ACC112 (cell line): ENCODE data around the gene LVRN.

Experiments used
- H2AFZ ChIP-seq: fragments of 200-600 bp; sonication (generic); one replicate; pipeline ENCODE4 v1.6.0; 2017; ENCODE audit warnings: antibody characterized with exemption, low read length; ENCODE audit not compliant: unreplicated experiment
- H3K27ac ChIP-seq: fragments of 200-600 bp; sonication (generic); 2 replicates; pipeline ENCODE4 v1.5.1; 2014; ENCODE audit warnings: low read depth, mild to moderate bottlenecking, antibody characterized with exemption, low read length, moderate library complexity
- H3K27me3 ChIP-seq: fragments of 200-600 bp; sonication (generic); 2 replicates; pipeline ENCODE4 v1.6.1; 2014; ENCODE audit warnings: mild to moderate bottlenecking, antibody characterized with exemption, low read length, moderate library complexity, mixed read lengths; ENCODE audit not compliant: insufficient read depth
- H3K36me3 ChIP-seq: fragments of 200-600 bp; sonication (generic); 2 replicates; pipeline ENCODE4 v1.6.1; 2016; ENCODE audit warnings: mild to moderate bottlenecking, antibody characterized with exemption, low read length, moderate library complexity, mixed read lengths; ENCODE audit not compliant: insufficient read depth
- H3K4me1 ChIP-seq: fragments of 200-600 bp; sonication (generic); one replicate; pipeline ENCODE4 v1.6.1; 2016; ENCODE audit warnings: low read length, mixed read lengths; ENCODE audit not compliant: insufficient read depth, unreplicated experiment, control insufficient read depth
- H3K4me3 ChIP-seq: fragments of 200-600 bp; sonication (generic); 2 replicates; pipeline ENCODE4 v1.5.1; 2014; ENCODE audit warnings: mild to moderate bottlenecking, low read depth, low read length
- H3K79me2 ChIP-seq: fragments of 200-600 bp; sonication (generic); one replicate; pipeline ENCODE4 v1.6.0; 2016; ENCODE audit warnings: low read length; ENCODE audit not compliant: control insufficient read depth, unreplicated experiment, insufficient read depth

Gene LVRN

DNA sequence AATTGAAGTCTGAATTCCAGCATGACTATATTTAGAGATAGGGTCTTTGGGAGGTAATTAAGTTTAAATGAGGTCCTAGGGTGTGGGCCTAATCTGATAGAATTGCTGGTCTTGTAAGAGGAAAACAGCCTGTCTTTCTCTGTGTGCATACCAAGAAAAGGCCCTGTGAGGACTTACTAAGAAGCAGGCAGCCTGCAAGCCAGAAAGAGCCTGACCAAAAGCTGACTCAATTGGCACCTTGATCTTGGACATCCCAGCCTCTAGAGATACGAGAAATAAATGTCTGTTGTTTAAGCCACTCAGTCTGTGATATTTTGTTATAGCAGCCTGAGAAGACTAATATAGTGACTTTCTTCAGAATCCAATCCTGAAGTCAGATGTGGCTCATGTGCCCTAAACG, 84.5 kb downstream of the LVRN start:
- H3K27ac ChIP-seq: no peak overlapping the region
- no peak overlapping the region for H3K4me3 ChIP-seq
- H3K4me1 ChIP-seq: no peaks in the 10 kb centered on the region
- no peak overlapping the region for H2AFZ ChIP-seq
- peaks cover 13% of the 10 kb centered on the region; the same call in 1 of the 2 replicates for H3K27me3 ChIP-seq
- no peaks in the 10 kb centered on the region for H3K79me2 ChIP-seq
- H3K36me3 ChIP-seq: no peaks in the 10 kb centered on the region

DNA sequence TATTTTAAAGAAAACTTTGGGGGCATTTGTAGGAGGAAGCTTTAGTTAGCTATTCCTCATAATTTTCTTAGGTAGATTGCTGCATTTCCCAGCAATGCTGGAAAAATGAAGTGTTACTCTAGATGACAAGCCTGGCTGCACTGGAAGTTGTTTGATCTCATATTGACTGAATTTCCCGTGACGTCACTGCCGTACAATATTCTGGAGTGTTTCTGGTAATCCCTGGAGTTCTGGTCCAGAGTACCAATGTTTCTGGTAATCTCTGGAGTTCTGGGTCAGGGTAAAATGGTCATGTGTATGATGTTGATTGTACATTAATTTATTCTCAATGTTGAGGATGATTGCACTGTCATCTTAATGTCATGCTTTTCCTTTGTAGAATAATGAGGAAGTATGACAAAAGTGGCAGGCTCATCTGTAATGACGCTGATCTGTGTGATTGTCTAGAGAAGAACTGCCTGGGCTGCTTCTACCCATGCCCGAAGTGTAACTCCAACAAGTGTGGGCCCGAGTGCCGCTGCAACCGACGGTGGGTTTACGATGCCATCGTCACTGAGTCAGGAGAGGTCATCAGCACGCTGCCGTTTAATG, 96.2 kb downstream of the LVRN start:
- Histone ChIP-seq H3K4me3 (no peak overlapping the region), H3K27me3 (no peaks in the 10 kb centered on the region), H3K36me3 (no peaks in the 10 kb centered on the region), H2AFZ (no peak overlapping the region), H3K79me2 (no peaks in the 10 kb centered on the region), H3K4me1 (no peaks in the 10 kb centered on the region), H3K27ac (no peak overlapping the region)

DNA sequence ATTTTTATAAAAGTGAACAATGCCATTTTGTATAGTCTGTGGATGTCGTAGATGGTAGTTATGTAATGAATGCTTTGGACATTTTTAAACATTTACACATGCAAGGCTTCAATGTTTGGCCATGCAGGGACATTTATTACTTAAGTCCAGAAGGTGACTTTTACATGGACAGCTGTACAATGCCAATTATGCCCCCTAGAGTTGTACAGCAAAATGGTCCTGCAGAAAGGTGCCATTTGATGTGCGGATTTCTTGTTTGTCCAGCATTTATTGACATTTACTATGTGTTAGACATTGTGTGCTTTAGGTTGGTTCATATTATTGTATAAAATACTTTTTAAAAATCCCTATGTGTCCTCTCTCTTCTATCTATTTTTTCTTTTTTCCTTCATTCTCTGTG, 100.1 kb downstream of the LVRN start:
- no peak overlapping the region for H2AFZ ChIP-seq
- no peaks in the 10 kb centered on the region for H3K27me3 ChIP-seq
- no peaks in the 10 kb centered on the region for H3K79me2 ChIP-seq
- no peaks in the 10 kb centered on the region for H3K36me3 ChIP-seq
- no peaks in the 10 kb centered on the region for H3K4me1 ChIP-seq
- no peak overlapping the region for H3K27ac ChIP-seq
- H3K4me3 ChIP-seq: no peak overlapping the region

DNA sequence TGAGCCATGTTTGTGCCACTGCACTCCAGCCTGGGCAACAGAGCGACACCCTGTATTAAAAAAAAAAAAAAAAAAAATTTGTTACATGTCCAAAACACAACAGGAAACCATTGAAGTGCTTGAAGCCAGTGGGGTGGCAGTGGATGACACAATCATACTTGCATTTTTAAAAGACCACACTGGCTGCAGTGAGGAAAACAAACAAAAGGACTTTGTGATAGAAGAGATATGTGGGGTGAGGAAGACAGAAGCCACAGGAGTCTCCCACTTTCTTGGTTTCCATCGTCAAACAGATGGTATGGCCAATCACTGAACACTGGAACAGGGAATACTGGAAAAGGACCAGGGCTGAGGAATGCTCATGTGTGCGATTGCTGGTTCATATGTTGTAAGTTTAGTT, 101.7 kb downstream of the LVRN start:
- Histone ChIP-seq H3K27me3 (no peaks in the 10 kb centered on the region), H3K79me2 (no peaks in the 10 kb centered on the region), H3K4me1 (no peaks in the 10 kb centered on the region), H2AFZ (no peak overlapping the region), H3K27ac (no peak overlapping the region), H3K4me3 (no peak overlapping the region), H3K36me3 (no peaks in the 10 kb centered on the region)

DNA sequence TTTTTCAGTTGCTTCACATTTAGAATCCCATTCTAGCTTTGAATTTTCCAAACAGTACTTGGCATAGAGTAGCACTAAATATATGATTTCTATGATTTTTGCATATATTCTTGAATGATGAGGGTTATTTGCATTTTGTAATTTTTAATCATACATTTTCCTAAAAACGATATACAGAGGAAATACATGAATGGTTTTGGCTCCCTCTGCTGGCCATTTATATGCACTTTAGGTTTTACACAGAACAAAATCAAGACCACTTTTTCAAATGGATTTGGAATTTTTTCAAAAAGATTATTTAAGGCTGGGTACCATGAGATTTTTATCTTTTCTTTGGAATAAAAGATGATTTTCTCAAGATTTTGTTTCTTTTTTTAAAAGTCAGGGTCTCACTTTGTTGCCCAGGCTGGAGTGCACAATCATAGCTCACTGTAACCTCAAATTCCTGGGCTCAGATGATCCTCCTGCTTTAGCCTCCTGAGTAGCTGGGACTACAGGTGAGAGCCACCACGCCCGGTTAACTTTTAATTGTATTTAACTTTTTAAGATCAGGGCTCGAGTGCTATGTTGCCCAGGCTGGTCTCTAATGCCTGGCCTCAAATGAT, 105.9 kb downstream of the LVRN start:
- peak overlapping the region; percentile 26 for H2AFZ ChIP-seq

DNA sequence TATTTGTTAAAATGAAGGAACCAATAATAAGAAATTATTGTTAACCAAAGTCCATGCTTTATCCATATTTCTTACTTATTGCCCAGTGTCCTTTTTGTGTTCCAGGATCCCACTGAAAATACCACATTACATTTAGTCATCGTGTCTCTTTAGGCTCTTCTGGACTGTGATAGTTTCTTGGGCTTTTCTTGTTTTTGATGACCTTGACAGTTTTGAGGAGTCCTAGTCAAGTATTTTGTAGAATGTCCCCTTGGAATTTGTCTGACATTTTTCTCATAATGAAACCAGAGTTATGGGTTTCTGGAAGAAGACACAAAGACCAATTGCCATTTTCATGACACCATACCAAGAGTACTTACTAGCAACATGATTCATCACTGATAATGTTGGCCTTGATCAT, 108.9 kb downstream of the LVRN start:
- no peak overlapping the region for H3K27ac ChIP-seq
- no peaks in the 10 kb centered on the region for H3K79me2 ChIP-seq
- no peaks in the 10 kb centered on the region for H3K4me1 ChIP-seq
- no peak overlapping the region for H2AFZ ChIP-seq
- H3K36me3 ChIP-seq: no peaks in the 10 kb centered on the region
- H3K4me3 ChIP-seq: no peak overlapping the region
- no peaks in the 10 kb centered on the region for H3K27me3 ChIP-seq

More for the DNA sequence above, 105.9 kb downstream of the LVRN start:
- Histone ChIP-seq H3K27ac (no peak overlapping the region), H3K36me3 (no peaks in the 10 kb centered on the region), H3K4me1 (no peaks in the 10 kb centered on the region), H3K27me3 (no peaks in the 10 kb centered on the region), H3K79me2 (no peaks in the 10 kb centered on the region), H3K4me3 (no peak overlapping the region)

DNA sequence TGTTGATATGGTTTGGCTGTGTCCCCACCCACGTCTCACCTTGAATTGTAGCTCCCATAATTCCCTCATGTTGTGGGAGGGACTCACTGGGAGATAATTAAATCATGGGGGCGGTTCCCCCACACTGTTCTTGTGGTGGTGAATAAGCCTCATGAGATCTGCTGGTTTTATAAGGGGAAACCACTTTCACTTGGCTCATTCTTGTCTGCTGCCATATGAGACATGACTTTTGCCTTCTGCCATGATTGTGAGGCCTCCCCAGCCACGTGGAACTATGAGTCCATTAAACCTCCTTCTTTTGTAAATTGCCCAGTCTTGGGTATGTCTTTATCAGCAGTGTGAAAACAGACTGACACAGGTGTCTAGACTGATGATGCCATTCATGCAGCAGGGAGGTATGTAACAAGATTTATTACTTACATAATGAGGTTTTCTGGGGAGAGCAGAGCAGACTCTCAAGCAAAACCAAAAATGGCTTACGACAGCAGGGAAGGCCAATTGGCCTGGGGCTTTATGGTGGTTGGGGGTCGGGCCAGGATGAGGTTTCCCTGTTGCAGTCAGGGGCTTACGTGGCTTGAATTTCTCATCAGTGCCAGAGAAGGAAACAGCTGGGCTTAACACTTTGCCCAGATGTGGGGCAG, 113.0 kb downstream of the LVRN start:
- Histone ChIP-seq H3K4me3 (no peak overlapping the region), H3K4me1 (no peaks in the 10 kb centered on the region), H2AFZ (no peak overlapping the region), H3K27ac (no peak overlapping the region), H3K36me3 (no peaks in the 10 kb centered on the region), H3K79me2 (no peaks in the 10 kb centered on the region), H3K27me3 (no peaks in the 10 kb centered on the region)

DNA sequence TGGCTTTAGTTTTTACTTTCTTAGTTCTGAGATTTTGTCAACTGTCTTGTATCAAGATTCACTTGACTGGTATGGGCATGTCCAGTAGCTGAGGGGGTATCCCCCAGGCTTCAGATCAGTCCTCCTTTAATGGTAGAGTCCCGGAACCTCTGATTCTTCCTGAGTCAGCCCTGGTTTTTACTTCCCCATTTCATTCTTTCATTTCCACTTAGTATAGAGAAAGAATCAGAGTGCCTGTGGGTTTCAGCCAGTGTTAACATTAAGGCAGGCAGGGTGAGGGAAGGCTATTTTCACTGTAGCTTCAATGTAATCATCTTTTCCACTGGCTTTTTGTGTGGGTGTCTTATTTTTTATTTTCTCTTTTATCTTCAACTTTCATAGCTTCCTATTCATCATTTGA, 114.2 kb downstream of the LVRN start:
- Histone ChIP-seq H3K36me3 (no peaks in the 10 kb centered on the region), H3K27me3 (no peaks in the 10 kb centered on the region), H2AFZ (no peak overlapping the region), H3K4me1 (no peaks in the 10 kb centered on the region), H3K27ac (no peak overlapping the region), H3K79me2 (no peaks in the 10 kb centered on the region), H3K4me3 (no peak overlapping the region)
